DOHH2 (cell line): ENCODE data around the gene UBE2B.

Experiments
- H3F3A ChIP-seq: fragments of 200-600 bp; sonication (generic), shearing (Covaris generic); 2 replicates; pipeline ENCODE4 v1.6.0; 2016; ENCODE audit warnings: antibody characterized with exemption, mild to moderate bottlenecking; ENCODE audit not compliant: control insufficient read depth, insufficient read depth
- H3K27ac ChIP-seq: fragments of 200-600 bp; sonication (generic); 2 replicates; pipeline ENCODE4 v1.5.1; 2014; ENCODE audit warnings: low read depth, mild to moderate bottlenecking, low read length, moderate library complexity
- H3K27me3 ChIP-seq: fragments of 200-600 bp; sonication (generic); 2 replicates; pipeline ENCODE4 v1.6.1; 2014; ENCODE audit warnings: mild to moderate bottlenecking, low read length, mixed read lengths; ENCODE audit not compliant: control insufficient read depth
- H3K36me3 ChIP-seq: fragments of 200-600 bp; sonication (generic); 2 replicates; pipeline ENCODE4 v1.6.1; 2014; ENCODE audit warnings: mild to moderate bottlenecking, low read length, moderate library complexity, mixed read lengths; ENCODE audit not compliant: control insufficient read depth
- H3K4me1 ChIP-seq: fragments of 200-600 bp; sonication (generic); 2 replicates; pipeline ENCODE4 v1.6.1; 2014; ENCODE audit warnings: mild to moderate bottlenecking, low read length, mixed read lengths; ENCODE audit not compliant: control insufficient read depth
- H3K4me2 ChIP-seq: fragments of 200-600 bp; sonication (generic); 2 replicates; pipeline ENCODE4 v1.6.0; 2014; ENCODE audit warnings: mild to moderate bottlenecking, low read length, moderate library complexity
- H3K4me3 ChIP-seq: fragments of 200-600 bp; sonication (generic); 2 replicates; pipeline ENCODE4 v1.5.1; 2014; ENCODE audit warnings: mild to moderate bottlenecking, low read length, mixed read lengths
- H3K79me2 ChIP-seq: fragments of 200-600 bp; sonication (generic); 2 replicates; pipeline ENCODE4 v1.6.1; 2014; ENCODE audit warnings: mild to moderate bottlenecking, low read length, mixed read lengths; ENCODE audit not compliant: control insufficient read depth
- H3K9me2 ChIP-seq: fragments of 200-600 bp; sonication (generic); replicated peaks from 2 replicates; pipeline ENCODE4 v1.6.1; 2014; ENCODE audit warnings: mild to moderate bottlenecking, low read length, mixed read lengths; ENCODE audit not compliant: control insufficient read depth
- H3K9me3 ChIP-seq: fragments of 200-600 bp; sonication (generic); 2 replicates; pipeline ENCODE4 v1.6.1; 2014; ENCODE audit warnings: antibody characterized with exemption, low read length, mixed read lengths; ENCODE audit not compliant: control insufficient read depth, insufficient read depth
- H4K20me1 ChIP-seq: fragments of 200-600 bp; sonication (generic); 2 replicates; pipeline ENCODE4 v1.6.0; 2014; ENCODE audit warnings: low read depth, mild to moderate bottlenecking, antibody characterized with exemption, low read length, moderate library complexity; ENCODE audit not compliant: control insufficient read depth, insufficient read depth
- EZH2phosphoT487 ChIP-seq: fragments of 200-600 bp; sonication (generic); IDR thresholded peaks from 2 replicates; pipeline ENCODE4 v1.6.1; 2017; ENCODE audit warnings: borderline replicate concordance, mild to moderate bottlenecking, antibody characterized with exemption, low read length, moderate library complexity, mixed read lengths
- TF ChIP-seq, protein P1 (sequence below): fragments of 200-600 bp; sonication (generic); IDR thresholded peaks from one replicate; pipeline ENCODE4 v1.5.1; 2014; ENCODE audit warnings: antibody characterized with exemption, mild to moderate bottlenecking, low read depth, low read length; ENCODE audit not compliant: poor library complexity, severe bottlenecking

The UBE2B gene

DNA sequence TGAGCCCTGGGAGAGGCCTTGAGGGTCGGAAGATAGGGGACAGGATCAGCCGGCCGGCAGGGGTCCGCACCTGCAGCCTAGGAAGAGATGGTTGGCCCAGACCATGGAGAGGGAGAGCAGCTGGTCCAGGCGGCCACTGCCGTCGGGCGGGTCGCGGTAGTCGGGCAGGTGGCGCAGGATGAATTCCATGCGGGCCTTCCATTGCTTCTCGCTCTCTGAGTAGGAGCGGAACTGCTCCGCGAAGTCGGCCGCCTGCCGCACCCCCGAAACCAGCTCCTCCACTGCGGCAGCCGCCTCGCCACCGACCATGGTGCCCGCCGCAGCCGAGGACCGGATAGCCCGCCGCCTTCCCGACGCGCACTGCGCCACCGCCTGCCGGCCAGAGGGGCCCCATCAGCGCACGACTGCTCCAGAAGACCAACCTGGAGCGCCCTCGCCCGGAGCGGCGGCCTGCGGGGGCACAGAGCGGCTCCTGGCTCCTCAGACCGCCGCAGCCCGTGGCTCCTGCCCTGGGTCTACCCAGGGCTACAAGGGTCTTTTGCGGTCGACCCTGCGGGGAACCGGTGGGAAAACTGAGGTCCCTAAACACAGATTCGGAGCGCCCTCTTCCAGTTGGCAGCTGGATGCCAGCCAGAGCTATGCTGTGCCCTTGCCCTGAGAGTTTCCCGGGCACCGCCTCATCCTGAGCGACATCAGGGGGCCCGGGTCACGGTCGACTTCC lies 40.3 kb downstream of the UBE2B start, which contains the start of gene CDKN2AIPNL:
Gene CDKN2AIPNL, minus strand, starts transcription at position 336 of the 721 bp plus-strand sequence. Its CDS starts 27 bp downstream, at position 309.
- Histone ChIP-seq H3K36me3 (peaks cover 25% of the 10 kb centered on the region), H3F3A (no peaks in the 10 kb centered on the region), H4K20me1 (no peaks in the 10 kb centered on the region), H3K4me3 (peak within 1 kb of the TSS; percentile 100), H3K9me2 (no peaks in the 10 kb centered on the region), H3K27me3 (no peaks in the 10 kb centered on the region), H3K27ac (peak within 1 kb of the TSS; percentile 20; the same call in 1 of the 2 replicates), H3K9me3 (no peaks in the 10 kb centered on the region), H3K79me2 (peaks cover 42% of the 10 kb centered on the region), H3K4me1 (peaks cover 22% of the 10 kb centered on the region), H3K4me2 (peak within 1 kb of the TSS; percentile 100)
- TF ChIP-seq, protein P1, sequence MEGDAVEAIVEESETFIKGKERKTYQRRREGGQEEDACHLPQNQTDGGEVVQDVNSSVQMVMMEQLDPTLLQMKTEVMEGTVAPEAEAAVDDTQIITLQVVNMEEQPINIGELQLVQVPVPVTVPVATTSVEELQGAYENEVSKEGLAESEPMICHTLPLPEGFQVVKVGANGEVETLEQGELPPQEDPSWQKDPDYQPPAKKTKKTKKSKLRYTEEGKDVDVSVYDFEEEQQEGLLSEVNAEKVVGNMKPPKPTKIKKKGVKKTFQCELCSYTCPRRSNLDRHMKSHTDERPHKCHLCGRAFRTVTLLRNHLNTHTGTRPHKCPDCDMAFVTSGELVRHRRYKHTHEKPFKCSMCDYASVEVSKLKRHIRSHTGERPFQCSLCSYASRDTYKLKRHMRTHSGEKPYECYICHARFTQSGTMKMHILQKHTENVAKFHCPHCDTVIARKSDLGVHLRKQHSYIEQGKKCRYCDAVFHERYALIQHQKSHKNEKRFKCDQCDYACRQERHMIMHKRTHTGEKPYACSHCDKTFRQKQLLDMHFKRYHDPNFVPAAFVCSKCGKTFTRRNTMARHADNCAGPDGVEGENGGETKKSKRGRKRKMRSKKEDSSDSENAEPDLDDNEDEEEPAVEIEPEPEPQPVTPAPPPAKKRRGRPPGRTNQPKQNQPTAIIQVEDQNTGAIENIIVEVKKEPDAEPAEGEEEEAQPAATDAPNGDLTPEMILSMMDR = peak; percentile 81
- TF ChIP-seq EZH2phosphoT487 = no peak

DNA sequence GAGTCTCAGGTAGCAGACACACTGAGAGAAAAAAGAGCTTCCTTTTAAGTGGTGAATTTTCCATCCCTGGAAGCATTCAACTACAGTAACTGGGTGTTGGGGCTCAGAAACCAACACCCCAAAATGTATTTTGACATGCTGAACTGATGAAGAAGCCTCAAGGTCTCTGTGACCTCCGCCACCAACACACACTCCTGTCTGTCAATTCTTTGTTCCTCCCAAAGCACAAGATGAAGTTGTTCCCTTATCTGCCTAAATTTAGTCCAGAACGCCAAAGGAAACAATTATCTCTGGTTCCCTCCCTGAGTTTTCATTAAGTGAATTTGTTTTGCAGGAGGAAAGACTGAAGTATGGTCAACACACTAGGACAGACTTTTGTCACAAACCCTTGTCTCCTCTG lies 41.7 kb downstream of the UBE2B start:
- H3K79me2 ChIP-seq = peaks cover 37% of the 10 kb centered on the region
- peaks cover 19% of the 10 kb centered on the region for H3K36me3 ChIP-seq
- TF ChIP-seq, protein P1 = no peak
- no peak for TF ChIP-seq EZH2phosphoT487
- H3K4me3 ChIP-seq = no peak overlapping the region
- peaks cover 22% of the 10 kb centered on the region for H3K4me1 ChIP-seq
- no peak overlapping the region for H3K27ac ChIP-seq
- H3K4me2 ChIP-seq = no peak overlapping the region
- H3K9me2 ChIP-seq = no peaks in the 10 kb centered on the region
- H4K20me1 ChIP-seq = no peaks in the 10 kb centered on the region
- H3K27me3 ChIP-seq = no peaks in the 10 kb centered on the region
- no peaks in the 10 kb centered on the region for H3K9me3 ChIP-seq
- H3F3A ChIP-seq = no peaks in the 10 kb centered on the region

- H3K27ac ChIP-seq = no peak overlapping the region
- no peaks in the 10 kb centered on the region for H3K36me3 ChIP-seq
- H3K4me2 ChIP-seq = no peak overlapping the region
- H3K27me3 ChIP-seq = no peaks in the 10 kb centered on the region
- H3F3A ChIP-seq = no peaks in the 10 kb centered on the region
- peaks cover 3% of the 10 kb centered on the region; the same call in 1 of the 2 replicates for H3K4me1 ChIP-seq
- no peaks in the 10 kb centered on the region for H4K20me1 ChIP-seq
- TF ChIP-seq EZH2phosphoT487 = no peak
- TF ChIP-seq, protein P1 = no peak
- H3K9me3 ChIP-seq = no peaks in the 10 kb centered on the region
- no peaks in the 10 kb centered on the region for H3K9me2 ChIP-seq
- H3K79me2 ChIP-seq = no peaks in the 10 kb centered on the region
- H3K4me3 ChIP-seq = no peak overlapping the region
Observed at GRCh38 chr5:134417707-134418106, 46.3 kb downstream of the UBE2B start.
